OCI-LY1 (cell line): ENCODE data around the gene ABCA8.

Source experiments
- H2AFZ ChIP-seq: fragments of 200-600 bp; sonication (generic), shearing (Covaris generic); 2 replicates; pipeline ENCODE4 v1.6.0; 2014; ENCODE audit warnings: antibody characterized with exemption, mild to moderate bottlenecking, low read length
- H3F3A ChIP-seq: fragments of 200-600 bp; sonication (generic), shearing (Covaris generic); 2 replicates; pipeline ENCODE4 v1.6.0; 2014; ENCODE audit warnings: mild to moderate bottlenecking, antibody characterized with exemption, low read length, moderate library complexity; ENCODE audit not compliant: insufficient read depth
- H3K27ac ChIP-seq: fragments of 200-600 bp; sonication (generic); 2 replicates; pipeline ENCODE4 v1.5.1; 2014; ENCODE audit warnings: low read length, mixed run types, mild to moderate bottlenecking, low read depth; ENCODE audit not compliant: poor library complexity, severe bottlenecking
- H3K27me3 ChIP-seq: fragments of 200-600 bp; sonication (generic); 2 replicates; pipeline ENCODE4 v1.6.0; 2014; ENCODE audit warnings: antibody characterized with exemption, mild to moderate bottlenecking, low read length, moderate library complexity; ENCODE audit not compliant: insufficient read depth
- H3K36me3 ChIP-seq: fragments of 200-600 bp; sonication (generic); 2 replicates; pipeline ENCODE4 v1.6.1; 2014; ENCODE audit warnings: mild to moderate bottlenecking, antibody characterized with exemption, low read length, moderate library complexity, mixed read lengths; ENCODE audit not compliant: insufficient read depth
- H3K4me1 ChIP-seq: fragments of 200-600 bp; sonication (generic); 2 replicates; pipeline ENCODE4 v1.5.1; 2014; ENCODE audit warnings: mild to moderate bottlenecking, low read length, moderate library complexity; ENCODE audit not compliant: insufficient read depth, severe bottlenecking
- H3K4me2 ChIP-seq: fragments of 200-600 bp; sonication (generic), shearing (Covaris generic); 2 replicates; pipeline ENCODE4 v1.6.1; 2014; ENCODE audit warnings: low read length
- H3K4me3 ChIP-seq: fragments of 200-600 bp; sonication (generic); 2 replicates; pipeline ENCODE4 v1.5.1; 2014; ENCODE audit warnings: low read length, low read depth, mild to moderate bottlenecking, mixed read lengths; ENCODE audit not compliant: poor library complexity, severe bottlenecking
- H3K79me2 ChIP-seq: fragments of 200-600 bp; shearing (Covaris generic); 2 replicates; pipeline ENCODE4 v1.6.1; 2016; ENCODE audit warnings: mixed run types, low read length, mixed read lengths; ENCODE audit not compliant: insufficient read depth
- H3K9ac ChIP-seq: fragments of 200-600 bp; sonication (generic), shearing (Covaris generic); 2 replicates; pipeline ENCODE4 v1.6.1; 2014; ENCODE audit warnings: mild to moderate bottlenecking, low read length, mixed read lengths
- H3K9me2 ChIP-seq: fragments of 200-600 bp; sonication (generic), shearing (Covaris generic); 2 replicates; pipeline ENCODE4 v1.6.1; 2014; ENCODE audit warnings: low read depth, mild to moderate bottlenecking, low read length, mixed read lengths
- H3K9me3 ChIP-seq: fragments of 200-600 bp; shearing (Covaris generic); 2 replicates; pipeline ENCODE4 v1.6.1; 2014; ENCODE audit warnings: low read length, mixed read lengths
- H4K20me1 ChIP-seq: fragments of 200-600 bp; sonication (generic), shearing (Covaris generic); 2 replicates; pipeline ENCODE4 v1.6.0; 2016; ENCODE audit warnings: mild to moderate bottlenecking, low read length; ENCODE audit not compliant: insufficient read depth
- EZH2 ChIP-seq: fragments of 200-600 bp; sonication (generic), shearing (Covaris generic); IDR thresholded peaks from 2 replicates; pipeline ENCODE4 v1.8.0; 2017; ENCODE audit warnings: borderline replicate concordance, mixed run types, mild to moderate bottlenecking, antibody characterized with exemption, low read length, moderate library complexity, mixed read lengths
- TF ChIP-seq, protein P1 (sequence below): fragments of 200-600 bp; sonication (generic), shearing (Covaris generic); IDR thresholded peaks from 2 replicates; pipeline ENCODE4 v1.5.1; 2017; ENCODE audit warnings: mild to moderate bottlenecking, antibody characterized with exemption, low read length, moderate library complexity, mixed read lengths

Gene ABCA8

DNA sequence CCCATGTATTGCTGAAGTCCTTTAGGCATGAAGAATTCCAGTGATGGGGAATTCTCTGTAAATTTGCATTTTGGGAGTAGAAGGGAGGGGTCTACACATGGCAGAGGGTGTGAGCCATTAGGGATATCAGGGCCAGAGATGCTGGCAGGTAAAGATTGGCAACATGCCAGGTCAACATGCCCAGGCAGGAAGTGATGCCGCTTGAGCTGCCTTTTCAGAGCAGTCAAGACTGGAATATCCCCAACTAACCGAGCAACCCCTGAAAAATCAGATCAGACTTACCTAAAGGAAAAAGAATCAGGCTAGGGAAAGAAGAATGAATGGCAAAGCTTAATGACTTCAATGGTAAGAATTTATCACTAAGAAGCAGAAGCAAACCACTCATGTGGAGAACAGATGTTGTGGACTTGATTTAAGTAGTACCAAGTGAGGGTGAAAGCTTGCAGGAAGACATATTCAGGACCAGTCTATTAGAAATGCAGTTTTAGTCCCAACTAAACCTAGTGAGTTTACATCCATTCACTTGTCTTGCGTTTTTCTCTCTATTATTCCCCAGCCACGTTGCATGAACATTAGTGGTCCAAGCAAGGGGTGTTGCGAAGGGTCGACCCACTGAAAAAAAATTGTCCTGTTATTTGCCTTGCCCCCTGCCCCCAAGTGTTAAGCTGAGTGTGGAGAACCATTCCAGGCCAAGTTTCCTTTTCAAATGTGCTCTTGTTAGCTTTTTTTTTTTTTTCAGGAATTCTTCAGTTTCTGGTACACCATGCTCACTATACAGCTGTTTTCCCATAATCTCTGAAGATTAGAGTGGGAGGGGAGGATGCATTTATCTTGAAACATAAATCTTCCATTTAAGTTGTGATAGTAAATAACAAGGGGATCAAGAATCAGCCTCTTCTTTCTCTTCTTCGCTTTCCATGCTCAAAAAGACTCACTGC lies 105.2 kb downstream of the ABCA8 start:
- Histone ChIP-seq H3K27me3 (no peaks in the 10 kb centered on the region), H3K36me3 (no peaks in the 10 kb centered on the region), H2AFZ (no peak overlapping the region), H3K9me2 (no peaks in the 10 kb centered on the region), H3K9ac (no peak overlapping the region), H3K9me3 (no peaks in the 10 kb centered on the region), H3K4me1 (no peaks in the 10 kb centered on the region), H3K79me2 (no peaks in the 10 kb centered on the region), H4K20me1 (no peaks in the 10 kb centered on the region), H3K4me3 (no peak overlapping the region), H3K4me2 (no peak overlapping the region), H3K27ac (no peak overlapping the region), H3F3A (no peaks in the 10 kb centered on the region)
- TF ChIP-seq, protein P1, sequence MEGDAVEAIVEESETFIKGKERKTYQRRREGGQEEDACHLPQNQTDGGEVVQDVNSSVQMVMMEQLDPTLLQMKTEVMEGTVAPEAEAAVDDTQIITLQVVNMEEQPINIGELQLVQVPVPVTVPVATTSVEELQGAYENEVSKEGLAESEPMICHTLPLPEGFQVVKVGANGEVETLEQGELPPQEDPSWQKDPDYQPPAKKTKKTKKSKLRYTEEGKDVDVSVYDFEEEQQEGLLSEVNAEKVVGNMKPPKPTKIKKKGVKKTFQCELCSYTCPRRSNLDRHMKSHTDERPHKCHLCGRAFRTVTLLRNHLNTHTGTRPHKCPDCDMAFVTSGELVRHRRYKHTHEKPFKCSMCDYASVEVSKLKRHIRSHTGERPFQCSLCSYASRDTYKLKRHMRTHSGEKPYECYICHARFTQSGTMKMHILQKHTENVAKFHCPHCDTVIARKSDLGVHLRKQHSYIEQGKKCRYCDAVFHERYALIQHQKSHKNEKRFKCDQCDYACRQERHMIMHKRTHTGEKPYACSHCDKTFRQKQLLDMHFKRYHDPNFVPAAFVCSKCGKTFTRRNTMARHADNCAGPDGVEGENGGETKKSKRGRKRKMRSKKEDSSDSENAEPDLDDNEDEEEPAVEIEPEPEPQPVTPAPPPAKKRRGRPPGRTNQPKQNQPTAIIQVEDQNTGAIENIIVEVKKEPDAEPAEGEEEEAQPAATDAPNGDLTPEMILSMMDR, result no peak
- no peak for TF ChIP-seq EZH2

DNA sequence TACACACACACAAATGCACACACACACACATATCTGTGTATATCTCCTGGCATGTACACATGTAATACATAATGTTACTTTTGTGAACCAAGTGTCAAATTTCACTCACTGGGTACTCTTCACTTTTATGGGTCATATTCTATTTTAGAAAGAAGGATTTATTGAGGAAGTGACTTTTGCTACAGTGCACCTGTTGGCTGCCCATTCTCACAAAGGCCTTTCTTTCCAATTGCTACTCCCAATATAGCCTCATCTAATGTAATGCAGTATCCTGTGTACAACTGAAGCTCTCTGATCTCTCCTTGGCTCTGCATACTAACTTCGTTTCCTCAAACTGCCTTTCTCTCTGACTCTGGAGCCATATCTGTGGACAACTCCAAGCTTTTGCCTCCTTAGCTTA lies 107.5 kb downstream of the ABCA8 start:
- Histone ChIP-seq H3K9me3 (no peaks in the 10 kb centered on the region), H3K4me1 (no peaks in the 10 kb centered on the region), H3K27ac (no peak overlapping the region), H3K79me2 (no peaks in the 10 kb centered on the region), H3K4me3 (no peak overlapping the region), H3K27me3 (no peaks in the 10 kb centered on the region), H2AFZ (no peak overlapping the region), H4K20me1 (no peaks in the 10 kb centered on the region), H3K9me2 (no peaks in the 10 kb centered on the region), H3K9ac (no peak overlapping the region), H3K36me3 (no peaks in the 10 kb centered on the region), H3F3A (no peaks in the 10 kb centered on the region), H3K4me2 (no peak overlapping the region)
- TF ChIP-seq, protein P1, result no peak
- no peak for TF ChIP-seq EZH2

DNA sequence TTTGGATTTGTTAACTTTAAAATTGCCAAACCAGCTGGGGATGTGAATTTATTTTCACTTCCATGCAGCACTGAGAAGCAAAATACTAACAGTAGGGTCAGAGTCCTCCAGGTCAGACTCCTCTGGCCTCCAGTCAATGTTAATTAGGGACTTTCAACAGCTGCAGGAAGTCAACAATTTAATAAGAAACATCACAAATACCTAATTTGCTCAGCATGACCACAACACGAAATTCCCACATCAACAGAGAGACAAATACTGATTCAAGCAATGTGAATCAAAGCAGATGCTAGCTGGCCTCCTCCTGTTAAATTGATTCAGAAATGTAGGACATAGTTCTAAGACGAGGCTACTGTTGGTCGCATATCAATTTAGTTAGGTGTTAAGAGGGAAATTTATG lies 111.7 kb downstream of the ABCA8 start:
- TF ChIP-seq, protein P1, result no peak
- no peak for TF ChIP-seq EZH2
- no peak overlapping the region for H3K4me2 ChIP-seq
- H3K4me3 ChIP-seq, result no peak overlapping the region
- H3K4me1 ChIP-seq, result no peaks in the 10 kb centered on the region
- H2AFZ ChIP-seq, result no peak overlapping the region
- H3K27ac ChIP-seq, result no peak overlapping the region
- no peaks in the 10 kb centered on the region for H3K79me2 ChIP-seq
- H3F3A ChIP-seq, result no peaks in the 10 kb centered on the region
- H3K9me2 ChIP-seq, result no peaks in the 10 kb centered on the region
- H3K36me3 ChIP-seq, result no peaks in the 10 kb centered on the region
- no peaks in the 10 kb centered on the region for H3K9me3 ChIP-seq
- no peaks in the 10 kb centered on the region for H4K20me1 ChIP-seq
- H3K27me3 ChIP-seq, result no peaks in the 10 kb centered on the region
- H3K9ac ChIP-seq, result no peak overlapping the region
